A549 (cell line): ENCODE measurements around the gene KCNK2. TPM values are rescaled to one million over a fixed set of nuclear protein-coding genes. Genes with fewer than 3 reads are reported as not detected.

ENCODE experiments used
- ATAC-seq, 2 experiments: fragments of 200-7000 bp in 1 of 2; fragments of >200 bp in 1 of 2; cut with Nextera tagmentation in 1 of 2; cut with Tn5 transposase in 1 of 2; 3 replicates each; pipeline versions ENCODE4 v1.8.0 to v1.9.1; 2018 to 2020; ENCODE audit warnings: mild to moderate bottlenecking in 1 of 2, moderate library complexity in 1 of 2
- CTCF ChIA-PET: fragments of 300-600 bp; sonication (Branson Sonifier 250); formaldehyde crosslinking; extraction: SDS; loops from one replicate; lab custom pipeline; 2021; ENCODE audit warnings: antibody characterized with exemption, inconsistent platforms; lab: Yijun Ruan, JAX
- POLR2A ChIA-PET: fragments of 350-600 bp; formaldehyde crosslinking; extraction: SDS; loops from one replicate; lab custom pipeline; 2021; ENCODE audit warnings: antibody characterized with exemption, inconsistent platforms; lab: Yijun Ruan, JAX
- DNase-seq, 2 experiments: peaks; one replicate each; pipeline versions ENCODE4 v3.0.0 to v3.0.0-alpha.2; 2011 to 2016; ENCODE audit warnings: low read depth in 1 of 2, low spot score in 1 of 2
- FAIRE-seq: peaks from 2 replicates; lab custom pipeline; 2011; peaks lifted over from hg19 to GRCh38; lab: Jason Lieb, UNC
- H3K27ac ChIP-seq, 2 experiments: fragments of >200 bp; sonication (Bioruptor Twin); formaldehyde crosslinking; 3 replicates each; pipeline ENCODE4 v1.5.1; 2016 to 2017
- H3K4me1 ChIP-seq: fragments of >200 bp; sonication (Bioruptor Twin); formaldehyde crosslinking; 3 replicates; pipeline ENCODE4 v1.6.1; 2016
- H3K4me2 ChIP-seq: fragments of >200 bp; sonication (Bioruptor Twin); formaldehyde crosslinking; 3 replicates; pipeline ENCODE4 v1.6.1; 2016
- H3K4me3 ChIP-seq: fragments of >200 bp; sonication (Bioruptor Twin); formaldehyde crosslinking; 3 replicates; pipeline ENCODE4 v1.5.1; 2016
- H3K9me3 ChIP-seq: fragments of >200 bp; sonication (Bioruptor Twin); formaldehyde crosslinking; 3 replicates; pipeline ENCODE4 v1.6.1; 2016
- BHLHE40 ChIP-seq: IDR thresholded peaks from 2 replicates; pipeline ENCODE4 v1.6.1; 2012; ENCODE audit warnings: low read depth, low read length, inconsistent platforms
- CBX8 ChIP-seq: fragments of 200-600 bp; sonication (generic); IDR thresholded peaks from 2 replicates; pipeline ENCODE4 v1.6.1; 2016
- CEBPB ChIP-seq, 2 experiments: fragments of >200 bp in 1 of 2; sonication (Bioruptor Twin) in 1 of 2; formaldehyde crosslinking in 1 of 2; IDR thresholded peaks; 2 replicates each; pipeline ENCODE4 v1.6.1; 2012 to 2016
- EHF ChIP-seq: fragments of 250-450 bp; sonication (Bioruptor Pico); IDR thresholded peaks from 2 replicates; pipeline ENCODE4 v1.5.0; 2020; ENCODE audit warnings: mild to moderate bottlenecking
- EHMT2 ChIP-seq: fragments of 200-600 bp; sonication (generic); IDR thresholded peaks from 2 replicates; pipeline ENCODE4 v1.6.1; 2016; ENCODE audit warnings: antibody characterized with exemption, low read depth, mild to moderate bottlenecking, moderate library complexity
- ELK1 ChIP-seq: fragments of 150-350 bp; IDR thresholded peaks from 2 replicates; pipeline ENCODE4 v1.6.1; 2014; ENCODE audit warnings: low read depth, mild to moderate bottlenecking, low read length
- EP300 ChIP-seq, 2 experiments: fragments of >200 bp; sonication (Bioruptor Twin); formaldehyde crosslinking; IDR thresholded peaks; 2 replicates in 1 of 2; 3 replicates in 1 of 2; pipeline ENCODE4 v1.6.1; 2016 to 2017
- FOSL2 ChIP-seq, 2 experiments: fragments of 450-650 bp in 1 of 2; fragments of >200 bp in 1 of 2; sonication (Bioruptor Twin) in 1 of 2; formaldehyde crosslinking; IDR thresholded peaks; 2 replicates each; pipeline versions ENCODE4 v1.5.0 to v1.6.1; 2016 to 2020; ENCODE audit warnings: mild to moderate bottlenecking in 1 of 2, moderate library complexity in 1 of 2
- HEYL ChIP-seq: fragments of 250-450 bp; sonication (Bioruptor Pico); IDR thresholded peaks from 2 replicates; pipeline ENCODE4 v1.8.0; 2021; ENCODE audit warnings: mild to moderate bottlenecking, moderate library complexity
- HMGXB4 ChIP-seq: fragments of 250-450 bp; sonication (Bioruptor Pico); IDR thresholded peaks from 2 replicates; pipeline ENCODE4 v1.5.0; 2021; ENCODE audit warnings: mild to moderate bottlenecking, moderate library complexity, borderline replicate concordance
- HOXB5 ChIP-seq: fragments of 250-450 bp; sonication (Bioruptor Pico); IDR thresholded peaks from 2 replicates; pipeline ENCODE4 v1.5.0; 2020; ENCODE audit warnings: mild to moderate bottlenecking, moderate library complexity
- KDM5A ChIP-seq: fragments of 200-600 bp; sonication (generic); IDR thresholded peaks from 2 replicates; pipeline ENCODE4 v1.6.1; 2016; ENCODE audit warnings: antibody characterized with exemption, mild to moderate bottlenecking
- MAFK ChIP-seq: fragments of 450-650 bp; IDR thresholded peaks from 2 replicates; pipeline ENCODE4 v1.6.1; 2014; ENCODE audit not compliant: partially characterized antibody
- MYC ChIP-seq: IDR thresholded peaks from 2 replicates; pipeline ENCODE4 v1.6.1; 2012; ENCODE audit warnings: mild to moderate bottlenecking, inconsistent platforms, low read length, improper control_type of control experiment, borderline replicate concordance
- NFE2L2 ChIP-seq: fragments of 150-350 bp; conservative IDR thresholded peaks from 2 replicates; pipeline ENCODE4 v1.6.1; 2014; ENCODE audit warnings: low read length
- NR3C1 ChIP-seq: fragments of >200 bp; sonication (Bioruptor Twin); formaldehyde crosslinking; IDR thresholded peaks from 3 replicates; pipeline ENCODE4 v1.6.1; 2017
- PBX3 ChIP-seq: IDR thresholded peaks from 2 replicates; pipeline ENCODE4 v1.6.1; 2012
- POLR2A ChIP-seq: IDR thresholded peaks from 2 replicates; pipeline ENCODE4 v1.6.1; 2012; ENCODE audit warnings: mild to moderate bottlenecking, low read length
- RARB ChIP-seq: fragments of 250-450 bp; sonication (Bioruptor Pico); IDR thresholded peaks from 2 replicates; pipeline ENCODE4 v1.8.0; 2021; ENCODE audit warnings: mild to moderate bottlenecking, moderate library complexity
- RFX5 ChIP-seq: fragments of 450-650 bp; IDR thresholded peaks from 2 replicates; pipeline ENCODE4 v1.7.1; 2014; ENCODE audit warnings: antibody characterized with exemption, mild to moderate bottlenecking, moderate library complexity
- SMC3 ChIP-seq: fragments of >200 bp; sonication (Bioruptor Twin); formaldehyde crosslinking; IDR thresholded peaks from 3 replicates; pipeline ENCODE4 v1.6.1; 2018; ENCODE audit warnings: inconsistent platforms
- TP53 ChIP-seq: fragments of 250-450 bp; sonication (Bioruptor Pico); IDR thresholded peaks from 2 replicates; pipeline ENCODE4 v1.5.0; 2021; ENCODE audit warnings: mild to moderate bottlenecking, moderate library complexity
- ZFP36 ChIP-seq: fragments of 450-650 bp; IDR thresholded peaks from 2 replicates; pipeline ENCODE4 v1.6.1; 2014; ENCODE audit warnings: borderline replicate concordance; ENCODE audit not compliant: partially characterized antibody
- ZNF302 ChIP-seq: fragments of 250-450 bp; sonication (Bioruptor Pico); IDR thresholded peaks from 2 replicates; pipeline ENCODE4 v1.9.0; 2021; ENCODE audit warnings: inconsistent platforms, mild to moderate bottlenecking, moderate library complexity
- WGBS: methylation state at CpG from one replicate; pipeline ENCODE4 v1.1.6; 2017; ENCODE audit errors: missing lambda C conversion rate; 5-methylcytosine and 5-hydroxymethylcytosine counted together
- polyA plus RNA-seq, 4 experiments: library from polyadenylated mRNA; depleted of rRNA in 3 of 4; stranded (reverse); fragments of >200 nt; fragmentation: RNase III in 1 of 4; extraction: RNeasy Plus Mini Kit Qiagen cat#74134 plus additional on column Dnase treatment in 1 of 4; gene quantifications; 2 replicates in 3 of 4; 3 replicates in 1 of 4; pipeline ENCODE4 v1.2.3, GENCODE V29; 2011 to 2017
- TF ChIP-seq, protein P1 (sequence below): IDR thresholded peaks from 2 replicates; pipeline ENCODE4 v1.6.1; 2012; ENCODE audit warnings: low read depth, borderline replicate concordance
- TF ChIP-seq, protein P2 (sequence below): fragments of 450-650 bp; IDR thresholded peaks from 2 replicates; pipeline ENCODE4 v1.6.1; 2014; ENCODE audit warnings: antibody characterized with exemption

Gene KCNK2
- polyA plus RNA-seq, 2 of the 4 experiments (the other 2 are of a cell fraction), result 0.04 TPM; not detected in 1

- no peak for TF ChIP-seq SMC3
- TF ChIP-seq, protein P1, sequence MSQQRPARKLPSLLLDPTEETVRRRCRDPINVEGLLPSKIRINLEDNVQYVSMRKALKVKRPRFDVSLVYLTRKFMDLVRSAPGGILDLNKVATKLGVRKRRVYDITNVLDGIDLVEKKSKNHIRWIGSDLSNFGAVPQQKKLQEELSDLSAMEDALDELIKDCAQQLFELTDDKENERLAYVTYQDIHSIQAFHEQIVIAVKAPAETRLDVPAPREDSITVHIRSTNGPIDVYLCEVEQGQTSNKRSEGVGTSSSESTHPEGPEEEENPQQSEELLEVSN, result no peak
- no peak for TF ChIP-seq ZFP36
- TF ChIP-seq MYC, result no peak
- no peak for TF ChIP-seq ELK1
- no peak for TF ChIP-seq EP300 (IDR thresholded peaks at IDR 0.05)
- no peak for TF ChIP-seq HMGXB4 (CRISPR knock-in tag)
- TF ChIP-seq EHF (CRISPR knock-in tag), result no peak
- TF ChIP-seq NR3C1, result no peak
- no peak for TF ChIP-seq HOXB5 (CRISPR knock-in tag)
- no peak for TF ChIP-seq POLR2A
- Histone ChIP-seq H3K9me3 (peaks cover 6% of the 10 kb centered on the region; the same call in 1 of the 3 replicates), H3K4me3 (no peak overlapping the region), H3K27ac (no peak overlapping the region), H3K4me1 (no peaks in the 10 kb centered on the region), H3K4me2 (no peak overlapping the region)
- no peak for FAIRE-seq
- ATAC-seq, result no peak
- DNase-seq, result peak in 1 of 2 experiments; percentile 4
- WGBS, result 0% methylated on average over 3 of the region's 3 CpGs
- ChIA-PET CTCF (no interaction called here), POLR2A (no interaction called here)
These were observed 99.0 kb downstream of the KCNK2 start for GRCh38 chr1:215181518-215181917.

DNA sequence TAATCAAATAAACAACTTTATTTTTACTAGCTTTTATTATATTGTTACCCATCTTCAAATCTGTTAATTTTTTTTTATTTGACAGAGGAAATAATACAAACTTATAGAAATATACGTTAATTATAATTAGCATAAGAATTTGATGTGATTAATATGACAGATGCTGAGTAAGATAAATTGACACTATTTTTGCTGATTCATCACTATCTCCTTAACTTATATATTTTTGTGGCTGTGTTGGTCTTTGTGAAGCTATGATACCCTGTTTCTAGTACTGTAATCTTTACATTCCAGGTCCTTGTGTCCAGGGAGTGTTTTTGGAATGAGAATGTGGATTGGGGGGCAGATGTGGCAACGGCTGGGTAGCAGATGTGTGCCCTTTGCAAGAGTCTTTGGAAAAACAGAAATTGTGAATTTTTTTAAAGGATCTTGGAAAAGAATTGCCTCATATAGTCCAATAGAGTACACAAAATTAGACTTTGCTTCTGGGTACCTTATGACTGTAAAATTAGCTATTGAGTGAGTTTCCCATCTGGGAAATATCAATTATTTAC, 102.6 kb downstream of the KCNK2 start:
- 9% methylated on average over 2 of the region's 2 CpGs for WGBS
- FAIRE-seq, result peak; percentile 59
- Histone ChIP-seq H3K4me3 (no peak overlapping the region), H3K4me1 (no peaks in the 10 kb centered on the region), H3K4me2 (no peak overlapping the region), H3K9me3 (peaks cover 6% of the 10 kb centered on the region; the same call in 1 of the 3 replicates), H3K27ac (no peak overlapping the region)
- DNase-seq, result no peak
- no peak for ATAC-seq
- TF ChIP-seq ZNF302 (CRISPR knock-in tag), result no peak
- peak; percentile 96 for TF ChIP-seq MAFK
- no peak for TF ChIP-seq CEBPB (IDR thresholded peaks at IDR 0.05)
- ChIA-PET CTCF (no interaction called here), POLR2A (no interaction called here)

GRCh38 chr1:215188302-215188950, 105.9 kb downstream of the KCNK2 start:
- ATAC-seq (no peak), FAIRE-seq (no peak), DNase-seq (no peak)

More at GRCh38 chr1:215188302-215188950, 105.9 kb downstream of the KCNK2 start:
- Histone ChIP-seq H3K4me3 (no peak overlapping the region), H3K9me3 (no peaks in the 10 kb centered on the region), H3K4me1 (no peaks in the 10 kb centered on the region), H3K27ac (no peak overlapping the region), H3K4me2 (no peak overlapping the region)
- POLR2A ChIA-PET, result no interaction called here
- TF ChIP-seq TP53 (CRISPR knock-in tag) (no peak), NFE2L2 (no peak), MAFK (no peak), BHLHE40 (no peak), NR3C1 (no peak), HMGXB4 (CRISPR knock-in tag) (no peak), EHMT2 (no peak), KDM5A (no peak), FOSL2 (IDR thresholded peaks at IDR 0.05) (no peak), FOSL2 (CRISPR knock-in tag; IDR thresholded peaks at IDR 0.05) (no peak), RARB (CRISPR knock-in tag) (no peak), CBX8 (no peak), HEYL (CRISPR knock-in tag) (no peak), EP300 (IDR thresholded peaks at IDR 0.05) (no peak), RFX5 (no peak), PBX3 (no peak)
- TF ChIP-seq, protein P2, sequence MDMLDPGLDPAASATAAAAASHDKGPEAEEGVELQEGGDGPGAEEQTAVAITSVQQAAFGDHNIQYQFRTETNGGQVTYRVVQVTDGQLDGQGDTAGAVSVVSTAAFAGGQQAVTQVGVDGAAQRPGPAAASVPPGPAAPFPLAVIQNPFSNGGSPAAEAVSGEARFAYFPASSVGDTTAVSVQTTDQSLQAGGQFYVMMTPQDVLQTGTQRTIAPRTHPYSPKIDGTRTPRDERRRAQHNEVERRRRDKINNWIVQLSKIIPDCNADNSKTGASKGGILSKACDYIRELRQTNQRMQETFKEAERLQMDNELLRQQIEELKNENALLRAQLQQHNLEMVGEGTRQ, result no peak
- CTCF ChIA-PET, result no interaction called here
